WTC11 (cell line): ENCODE results near the gene FOXI2. TPM values are rescaled to one million over a fixed set of nuclear protein-coding genes. Genes with fewer than 3 reads are reported as not detected.

Experiments used
- ATAC-seq: fragments of 200-7000 bp; cut with Tn5 transposase; 2 replicates; pipeline ENCODE4 v1.10.0; 2021; ENCODE audit warnings: mild to moderate bottlenecking, moderate library complexity
- Bru-seq: library from RNA; stranded (reverse); fragments of 400-500 nt; gene quantifications from one replicate; lab custom pipeline; 2021; lab: Mats Ljungman, UMichigan
- CTCF ChIA-PET: fragments of 300-600 bp; sonication (Branson Sonifier 250); formaldehyde crosslinking; loops from one replicate; lab custom pipeline; 2021; ENCODE audit warnings: antibody characterized with exemption; lab: Charles Lee
- POLR2A ChIA-PET: fragments of 350-600 bp; sonication (Branson Sonifier 250); formaldehyde crosslinking; loops from one replicate; lab custom pipeline; 2021; ENCODE audit warnings: antibody characterized with exemption; lab: Charles Lee
- DNase-seq: peaks from one replicate; pipeline ENCODE4 v3.0.0; 2021; ENCODE audit warnings: low spot score
- H3K27ac Mint-ChIP-seq: 2 replicates; pipeline ENCODE4 v1.8.0; 2021; ENCODE audit warnings: mixed read lengths
- H3K27me3 Mint-ChIP-seq: 2 replicates; pipeline ENCODE4 v1.8.0; 2021; ENCODE audit warnings: low read depth, mild to moderate bottlenecking, moderate library complexity, mixed read lengths
- H3K36me3 Mint-ChIP-seq: 2 replicates; pipeline ENCODE4 v1.8.0; 2021; ENCODE audit warnings: mixed read lengths
- H3K4me1 Mint-ChIP-seq: 2 replicates; pipeline ENCODE4 v1.8.0; 2022; ENCODE audit warnings: mixed read lengths
- H3K4me3 Mint-ChIP-seq: 2 replicates; pipeline ENCODE4 v1.8.0; 2021; ENCODE audit warnings: mild to moderate bottlenecking, moderate library complexity, mixed read lengths
- H3K9me3 Mint-ChIP-seq: 2 replicates; pipeline ENCODE4 v1.8.0; 2021; ENCODE audit warnings: mixed read lengths
- CREM ChIP-seq: sonication (generic); formaldehyde crosslinking; IDR thresholded peaks from 2 replicates; pipeline ENCODE4 v1.8.1; 2022; ENCODE audit warnings: mild to moderate bottlenecking, missing genetic modification reagents, moderate library complexity
- FOXP1 ChIP-seq: sonication (generic); formaldehyde crosslinking; IDR thresholded peaks from 2 replicates; pipeline ENCODE4 v1.8.0; 2022; ENCODE audit warnings: missing genetic modification reagents, mild to moderate bottlenecking, moderate library complexity, borderline replicate concordance
- MYBL2 ChIP-seq: sonication (generic); formaldehyde crosslinking; IDR thresholded peaks from 2 replicates; pipeline ENCODE4 v1.8.1; 2023; ENCODE audit warnings: mild to moderate bottlenecking, moderate library complexity, missing genetic modification reagents
- NR2C2 ChIP-seq: sonication (generic); formaldehyde crosslinking; IDR thresholded peaks from 2 replicates; pipeline ENCODE4 v1.8.0; 2022; ENCODE audit warnings: mild to moderate bottlenecking, missing genetic modification reagents
- NR3C1 ChIP-seq: sonication (generic); formaldehyde crosslinking; conservative IDR thresholded peaks from 2 replicates; pipeline ENCODE4 v1.8.1; 2023; ENCODE audit warnings: low read depth, mild to moderate bottlenecking, missing genetic modification reagents
- OVOL2 ChIP-seq: fragments of 250-450 bp; sonication (Bioruptor Pico); IDR thresholded peaks from 2 replicates; pipeline ENCODE4 v1.9.0; 2021; ENCODE audit warnings: mild to moderate bottlenecking, borderline replicate concordance
- SOX15 ChIP-seq: fragments of 250-450 bp; sonication (Bioruptor Pico); IDR thresholded peaks from 2 replicates; pipeline ENCODE4 v1.9.0; 2021; ENCODE audit warnings: mild to moderate bottlenecking
- TEAD4 ChIP-seq: sonication (generic); formaldehyde crosslinking; IDR thresholded peaks from 2 replicates; pipeline ENCODE4 v1.8.0; 2022; ENCODE audit warnings: mild to moderate bottlenecking, missing genetic modification reagents
- ZNF138 ChIP-seq: sonication (generic); formaldehyde crosslinking; conservative IDR thresholded peaks from 2 replicates; pipeline ENCODE4 v1.8.1; 2022; ENCODE audit warnings: mild to moderate bottlenecking, moderate library complexity, missing genetic modification reagents
- ZNF317 ChIP-seq: sonication (generic); formaldehyde crosslinking; IDR thresholded peaks from 2 replicates; pipeline ENCODE4 v1.8.1; 2023; ENCODE audit warnings: low read depth, mild to moderate bottlenecking, moderate library complexity, missing genetic modification reagents, borderline replicate concordance
- ZNF423 ChIP-seq: fragments of 250-450 bp; sonication (Bioruptor Pico); IDR thresholded peaks from 2 replicates; pipeline ENCODE4 v2.1.2; 2022; ENCODE audit warnings: mild to moderate bottlenecking, moderate library complexity
- long read RNA-seq, 3 experiments: library from RNA in 1 of 3; library from capped mRNA in 1 of 3; library from polyadenylated mRNA in 1 of 3; unstranded in 2 of 3; stranded (forward) in 1 of 3; transcript quantifications; one replicate each; pipeline ENCODE4 v2.0.0, GENCODE V29; 2021
- total RNA-seq: library from RNA; stranded (reverse); gene quantifications from 3 replicates; pipeline ENCODE4 v1.2.3, GENCODE V29; 2021
- TF ChIP-seq, protein P1 (sequence below): sonication (generic); formaldehyde crosslinking; IDR thresholded peaks from 2 replicates; pipeline ENCODE4 v1.8.1; 2022; ENCODE audit warnings: low read depth, missing genetic modification reagents, borderline replicate concordance
- TF ChIP-seq, protein P2 (sequence below): fragments of 250-450 bp; sonication (Bioruptor Pico); IDR thresholded peaks from 2 replicates; pipeline ENCODE4 v1.9.0; 2021; ENCODE audit warnings: mild to moderate bottlenecking
- TF ChIP-seq, protein P3 (sequence below): sonication (generic); formaldehyde crosslinking; IDR thresholded peaks from 2 replicates; pipeline ENCODE4 v1.8.1; 2023; ENCODE audit warnings: mild to moderate bottlenecking, moderate library complexity, missing genetic modification reagents
- TF ChIP-seq, protein P4 (sequence below): sonication (generic); formaldehyde crosslinking; IDR thresholded peaks from 2 replicates; pipeline ENCODE4 v1.8.0; 2022; ENCODE audit warnings: missing genetic modification reagents
- TF ChIP-seq, protein P5 (sequence below): sonication (generic); formaldehyde crosslinking; IDR thresholded peaks from 2 replicates; pipeline ENCODE4 v1.8.0; 2022; ENCODE audit warnings: mild to moderate bottlenecking, missing genetic modification reagents
- TF ChIP-seq, protein P6 (sequence below): fragments of 250-450 bp; sonication (Bioruptor Pico); conservative IDR thresholded peaks from 2 replicates; pipeline ENCODE4 v1.9.0; 2021; ENCODE audit warnings: mild to moderate bottlenecking
- TF ChIP-seq, protein P7 (sequence below): sonication (generic); formaldehyde crosslinking; conservative IDR thresholded peaks from 2 replicates; pipeline ENCODE4 v1.8.1; 2023; ENCODE audit warnings: mild to moderate bottlenecking, low read depth, missing genetic modification reagents, moderate library complexity
- TF ChIP-seq, protein P8 (sequence below): fragments of 250-450 bp; sonication (Bioruptor Pico); IDR thresholded peaks from 2 replicates; pipeline ENCODE4 v1.9.0; 2021; ENCODE audit warnings: moderate library complexity, mild to moderate bottlenecking, inconsistent platforms, borderline replicate concordance

Gene FOXI2
- total RNA-seq: 1.2 to 1.7 TPM (median 1.4 TPM) in 3 replicates
- percentile 33 among the genes with signal in this experiment for Bru-seq, nascent RNA
- long read RNA-seq, experiment 1: 0 reads
- long read RNA-seq, experiment 2, partial matches to known transcripts: 0 of 1 reads
- long read RNA-seq, experiment 2, other reads (novel, unspliced or antisense): 0 of 1 reads
- long read RNA-seq, experiment 3: 0 reads

DNA sequence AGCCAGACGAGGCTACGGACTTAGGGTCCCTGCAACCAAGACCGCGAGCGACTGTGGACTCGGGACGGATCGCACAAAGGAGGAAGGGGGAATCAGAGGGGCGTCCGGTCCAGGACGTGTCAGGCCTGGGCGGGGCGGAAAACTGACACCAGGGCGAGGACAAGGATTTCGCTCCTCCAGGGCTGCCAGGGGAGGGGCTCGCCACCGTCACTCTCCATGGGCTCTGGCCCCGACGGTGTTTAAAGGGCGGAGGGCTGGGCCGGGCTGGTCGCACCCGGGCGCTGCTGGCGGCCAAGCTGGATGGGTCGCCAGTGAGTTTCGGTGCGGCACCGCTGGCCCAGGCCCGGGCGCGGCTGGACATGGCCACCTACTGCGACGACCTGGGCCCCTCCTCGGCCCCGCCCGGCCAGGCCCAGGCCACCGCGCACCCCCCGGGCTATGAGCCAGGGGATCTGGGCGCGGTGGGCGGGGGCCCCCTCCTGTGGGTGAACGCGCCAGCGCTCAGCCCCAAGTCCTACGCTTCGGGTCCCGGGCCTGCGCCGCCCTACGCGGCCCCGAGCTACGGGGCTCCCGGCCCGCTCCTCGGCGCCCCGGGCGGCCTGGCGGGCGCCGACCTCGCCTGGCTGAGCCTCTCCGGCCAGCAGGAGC is at the start of gene FOXI2:
Gene FOXI2, plus strand, starts transcription at position 271 of the 648 bp plus-strand sequence. Its CDS starts 89 bp downstream, at position 360.
- Mint-ChIP-seq H3K4me1 (peaks cover 19% of the 10 kb centered on the region), H3K27me3 (peaks cover 84% of the 10 kb centered on the region), H3K9me3 (no peaks in the 10 kb centered on the region), H3K4me3 (peak within 1 kb of the TSS; percentile 78), H3K27ac (no peak within 1 kb of the TSS), H3K36me3 (no peaks in the 10 kb centered on the region)
- CTCF ChIA-PET: no interaction called here
- ATAC-seq: peak; percentile 77
- TF ChIP-seq TEAD4 (CRISPR knock-in tag) (no peak), SOX15 (CRISPR knock-in tag) (no peak), FOXP1 (CRISPR knock-in tag) (no peak), ZNF423 (CRISPR knock-in tag) (peak; percentile 14), OVOL2 (no peak), ZNF138 (CRISPR knock-in tag) (no peak), NR2C2 (CRISPR knock-in tag) (no peak), CREM (no peak), MYBL2 (CRISPR knock-in tag) (0 out of 2 replicates have a peak, but pooled peaks have one; percentile 27), NR3C1 (CRISPR knock-in tag) (0 out of 2 replicates have a peak, but pooled peaks have one; percentile 7), ZNF317 (CRISPR knock-in tag) (no peak)
- TF ChIP-seq, protein P1, sequence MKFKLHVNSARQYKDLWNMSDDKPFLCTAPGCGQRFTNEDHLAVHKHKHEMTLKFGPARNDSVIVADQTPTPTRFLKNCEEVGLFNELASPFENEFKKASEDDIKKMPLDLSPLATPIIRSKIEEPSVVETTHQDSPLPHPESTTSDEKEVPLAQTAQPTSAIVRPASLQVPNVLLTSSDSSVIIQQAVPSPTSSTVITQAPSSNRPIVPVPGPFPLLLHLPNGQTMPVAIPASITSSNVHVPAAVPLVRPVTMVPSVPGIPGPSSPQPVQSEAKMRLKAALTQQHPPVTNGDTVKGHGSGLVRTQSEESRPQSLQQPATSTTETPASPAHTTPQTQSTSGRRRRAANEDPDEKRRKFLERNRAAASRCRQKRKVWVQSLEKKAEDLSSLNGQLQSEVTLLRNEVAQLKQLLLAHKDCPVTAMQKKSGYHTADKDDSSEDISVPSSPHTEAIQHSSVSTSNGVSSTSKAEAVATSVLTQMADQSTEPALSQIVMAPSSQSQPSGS (CRISPR knock-in tag): no peak
- TF ChIP-seq, protein P2, sequence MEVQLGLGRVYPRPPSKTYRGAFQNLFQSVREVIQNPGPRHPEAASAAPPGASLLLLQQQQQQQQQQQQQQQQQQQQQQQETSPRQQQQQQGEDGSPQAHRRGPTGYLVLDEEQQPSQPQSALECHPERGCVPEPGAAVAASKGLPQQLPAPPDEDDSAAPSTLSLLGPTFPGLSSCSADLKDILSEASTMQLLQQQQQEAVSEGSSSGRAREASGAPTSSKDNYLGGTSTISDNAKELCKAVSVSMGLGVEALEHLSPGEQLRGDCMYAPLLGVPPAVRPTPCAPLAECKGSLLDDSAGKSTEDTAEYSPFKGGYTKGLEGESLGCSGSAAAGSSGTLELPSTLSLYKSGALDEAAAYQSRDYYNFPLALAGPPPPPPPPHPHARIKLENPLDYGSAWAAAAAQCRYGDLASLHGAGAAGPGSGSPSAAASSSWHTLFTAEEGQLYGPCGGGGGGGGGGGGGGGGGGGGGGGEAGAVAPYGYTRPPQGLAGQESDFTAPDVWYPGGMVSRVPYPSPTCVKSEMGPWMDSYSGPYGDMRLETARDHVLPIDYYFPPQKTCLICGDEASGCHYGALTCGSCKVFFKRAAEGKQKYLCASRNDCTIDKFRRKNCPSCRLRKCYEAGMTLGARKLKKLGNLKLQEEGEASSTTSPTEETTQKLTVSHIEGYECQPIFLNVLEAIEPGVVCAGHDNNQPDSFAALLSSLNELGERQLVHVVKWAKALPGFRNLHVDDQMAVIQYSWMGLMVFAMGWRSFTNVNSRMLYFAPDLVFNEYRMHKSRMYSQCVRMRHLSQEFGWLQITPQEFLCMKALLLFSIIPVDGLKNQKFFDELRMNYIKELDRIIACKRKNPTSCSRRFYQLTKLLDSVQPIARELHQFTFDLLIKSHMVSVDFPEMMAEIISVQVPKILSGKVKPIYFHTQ (CRISPR knock-in tag): no peak
- TF ChIP-seq, protein P3, sequence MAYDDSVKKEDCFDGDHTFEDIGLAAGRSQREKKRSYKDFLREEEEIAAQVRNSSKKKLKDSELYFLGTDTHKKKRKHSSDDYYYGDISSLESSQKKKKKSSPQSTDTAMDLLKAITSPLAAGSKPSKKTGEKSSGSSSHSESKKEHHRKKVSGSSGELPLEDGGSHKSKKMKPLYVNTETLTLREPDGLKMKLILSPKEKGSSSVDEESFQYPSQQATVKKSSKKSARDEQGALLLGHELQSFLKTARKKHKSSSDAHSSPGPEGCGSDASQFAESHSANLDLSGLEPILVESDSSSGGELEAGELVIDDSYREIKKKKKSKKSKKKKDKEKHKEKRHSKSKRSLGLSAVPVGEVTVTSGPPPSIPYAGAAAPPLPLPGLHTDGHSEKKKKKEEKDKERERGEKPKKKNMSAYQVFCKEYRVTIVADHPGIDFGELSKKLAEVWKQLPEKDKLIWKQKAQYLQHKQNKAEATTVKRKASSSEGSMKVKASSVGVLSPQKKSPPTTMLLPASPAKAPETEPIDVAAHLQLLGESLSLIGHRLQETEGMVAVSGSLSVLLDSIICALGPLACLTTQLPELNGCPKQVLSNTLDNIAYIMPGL (CRISPR knock-in tag): no peak
- TF ChIP-seq, protein P4, sequence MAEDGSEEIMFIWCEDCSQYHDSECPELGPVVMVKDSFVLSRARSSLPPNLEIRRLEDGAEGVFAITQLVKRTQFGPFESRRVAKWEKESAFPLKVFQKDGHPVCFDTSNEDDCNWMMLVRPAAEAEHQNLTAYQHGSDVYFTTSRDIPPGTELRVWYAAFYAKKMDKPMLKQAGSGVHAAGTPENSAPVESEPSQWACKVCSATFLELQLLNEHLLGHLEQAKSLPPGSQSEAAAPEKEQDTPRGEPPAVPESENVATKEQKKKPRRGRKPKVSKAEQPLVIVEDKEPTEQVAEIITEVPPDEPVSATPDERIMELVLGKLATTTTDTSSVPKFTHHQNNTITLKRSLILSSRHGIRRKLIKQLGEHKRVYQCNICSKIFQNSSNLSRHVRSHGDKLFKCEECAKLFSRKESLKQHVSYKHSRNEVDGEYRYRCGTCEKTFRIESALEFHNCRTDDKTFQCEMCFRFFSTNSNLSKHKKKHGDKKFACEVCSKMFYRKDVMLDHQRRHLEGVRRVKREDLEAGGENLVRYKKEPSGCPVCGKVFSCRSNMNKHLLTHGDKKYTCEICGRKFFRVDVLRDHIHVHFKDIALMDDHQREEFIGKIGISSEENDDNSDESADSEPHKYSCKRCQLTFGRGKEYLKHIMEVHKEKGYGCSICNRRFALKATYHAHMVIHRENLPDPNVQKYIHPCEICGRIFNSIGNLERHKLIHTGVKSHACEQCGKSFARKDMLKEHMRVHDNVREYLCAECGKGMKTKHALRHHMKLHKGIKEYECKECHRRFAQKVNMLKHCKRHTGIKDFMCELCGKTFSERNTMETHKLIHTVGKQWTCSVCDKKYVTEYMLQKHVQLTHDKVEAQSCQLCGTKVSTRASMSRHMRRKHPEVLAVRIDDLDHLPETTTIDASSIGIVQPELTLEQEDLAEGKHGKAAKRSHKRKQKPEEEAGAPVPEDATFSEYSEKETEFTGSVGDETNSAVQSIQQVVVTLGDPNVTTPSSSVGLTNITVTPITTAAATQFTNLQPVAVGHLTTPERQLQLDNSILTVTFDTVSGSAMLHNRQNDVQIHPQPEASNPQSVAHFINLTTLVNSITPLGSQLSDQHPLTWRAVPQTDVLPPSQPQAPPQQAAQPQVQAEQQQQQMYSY: peak; percentile 22; the same call in 1 of the 2 replicates
- TF ChIP-seq, protein P5, sequence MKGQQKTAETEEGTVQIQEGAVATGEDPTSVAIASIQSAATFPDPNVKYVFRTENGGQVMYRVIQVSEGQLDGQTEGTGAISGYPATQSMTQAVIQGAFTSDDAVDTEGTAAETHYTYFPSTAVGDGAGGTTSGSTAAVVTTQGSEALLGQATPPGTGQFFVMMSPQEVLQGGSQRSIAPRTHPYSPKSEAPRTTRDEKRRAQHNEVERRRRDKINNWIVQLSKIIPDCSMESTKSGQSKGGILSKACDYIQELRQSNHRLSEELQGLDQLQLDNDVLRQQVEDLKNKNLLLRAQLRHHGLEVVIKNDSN: no peak
- TF ChIP-seq, protein P6, sequence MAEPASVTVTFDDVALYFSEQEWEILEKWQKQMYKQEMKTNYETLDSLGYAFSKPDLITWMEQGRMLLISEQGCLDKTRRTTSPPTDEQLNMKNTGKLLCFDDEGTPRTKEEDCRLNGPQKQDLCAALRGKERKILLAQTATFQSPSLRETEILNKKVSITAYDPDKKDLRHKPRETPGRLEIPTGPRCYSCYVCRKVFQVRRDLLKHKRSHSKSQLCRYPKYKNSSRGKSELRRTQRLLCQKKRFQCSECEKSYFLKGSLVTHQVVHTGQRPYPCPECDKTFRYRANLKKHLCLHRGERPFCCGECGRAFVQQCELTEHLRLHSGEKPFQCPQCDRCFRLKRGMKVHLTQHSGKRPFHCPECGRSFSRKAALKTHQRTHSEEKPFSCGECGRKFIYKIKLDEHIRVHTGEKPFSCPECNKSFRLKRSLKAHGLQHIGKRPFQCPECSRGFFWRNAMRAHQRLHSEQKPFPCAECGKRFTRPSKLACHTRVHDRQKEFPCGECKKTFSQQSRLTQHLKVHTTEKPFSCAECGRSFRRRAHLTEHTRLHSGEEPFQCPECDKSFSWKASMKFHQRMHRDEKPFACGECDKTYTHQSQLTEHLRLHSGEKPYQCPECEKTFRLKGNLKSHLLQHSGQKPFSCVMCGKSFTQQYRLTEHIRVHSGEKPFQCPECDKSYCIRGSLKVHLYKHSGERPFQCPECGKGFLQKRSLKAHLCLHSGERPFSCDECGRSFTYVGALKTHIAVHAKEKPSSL (CRISPR knock-in tag): no peak
- TF ChIP-seq, protein P7, sequence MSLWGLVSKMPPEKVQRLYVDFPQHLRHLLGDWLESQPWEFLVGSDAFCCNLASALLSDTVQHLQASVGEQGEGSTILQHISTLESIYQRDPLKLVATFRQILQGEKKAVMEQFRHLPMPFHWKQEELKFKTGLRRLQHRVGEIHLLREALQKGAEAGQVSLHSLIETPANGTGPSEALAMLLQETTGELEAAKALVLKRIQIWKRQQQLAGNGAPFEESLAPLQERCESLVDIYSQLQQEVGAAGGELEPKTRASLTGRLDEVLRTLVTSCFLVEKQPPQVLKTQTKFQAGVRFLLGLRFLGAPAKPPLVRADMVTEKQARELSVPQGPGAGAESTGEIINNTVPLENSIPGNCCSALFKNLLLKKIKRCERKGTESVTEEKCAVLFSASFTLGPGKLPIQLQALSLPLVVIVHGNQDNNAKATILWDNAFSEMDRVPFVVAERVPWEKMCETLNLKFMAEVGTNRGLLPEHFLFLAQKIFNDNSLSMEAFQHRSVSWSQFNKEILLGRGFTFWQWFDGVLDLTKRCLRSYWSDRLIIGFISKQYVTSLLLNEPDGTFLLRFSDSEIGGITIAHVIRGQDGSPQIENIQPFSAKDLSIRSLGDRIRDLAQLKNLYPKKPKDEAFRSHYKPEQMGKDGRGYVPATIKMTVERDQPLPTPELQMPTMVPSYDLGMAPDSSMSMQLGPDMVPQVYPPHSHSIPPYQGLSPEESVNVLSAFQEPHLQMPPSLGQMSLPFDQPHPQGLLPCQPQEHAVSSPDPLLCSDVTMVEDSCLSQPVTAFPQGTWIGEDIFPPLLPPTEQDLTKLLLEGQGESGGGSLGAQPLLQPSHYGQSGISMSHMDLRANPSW (CRISPR knock-in tag): no peak
- TF ChIP-seq, protein P8, sequence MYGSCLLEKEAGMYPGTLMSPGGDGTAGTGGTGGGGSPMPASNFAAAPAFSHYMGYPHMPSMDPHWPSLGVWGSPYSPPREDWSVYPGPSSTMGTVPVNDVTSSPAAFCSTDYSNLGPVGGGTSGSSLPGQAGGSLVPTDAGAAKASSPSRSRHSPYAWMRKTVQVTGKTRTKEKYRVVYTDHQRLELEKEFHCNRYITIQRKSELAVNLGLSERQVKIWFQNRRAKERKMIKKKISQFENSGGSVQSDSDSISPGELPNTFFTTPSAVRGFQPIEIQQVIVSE: no peak
- DNase-seq: peak; percentile 81
- POLR2A ChIA-PET: interaction anchor here (0.9 kb wide), 1 partner anchor 37 kb away, joined by 4 read pairs; no protein-coding TSS in a partner anchor
